ENCODE results near the gene CAMK4. TPM values are rescaled to one million over a fixed set of nuclear protein-coding genes. Genes with fewer than 3 reads are reported as not detected.

Gene CAMK4
- total and polyA plus RNA-seq, 10 donors: 0.90 to 22.3 (median 12.6) TPM

- TF ChIP-seq CTCF (IDR thresholded peaks at IDR 0.05 in 8 of 11, conservative IDR thresholded peaks at IDR 0.05 in 3 of 11) (no peak), POLR2AphosphoS5 (IDR thresholded peaks at IDR 0.05) (no peak), POLR2A (IDR thresholded peaks at IDR 0.05) (no peak)
- no peaks in the 10 kb centered on the region for H3K4me1 ChIP-seq
- no peak overlapping the region for H3K4me3 ChIP-seq
- DNase-seq: no peak
- H3K36me3 ChIP-seq: peaks cover 0 to 10% (median 0%) of the 10 kb centered on the region in 6 donors
- intact Hi-C loops (cut with DNase I; ENCODE audit: low total_unique reads): no loop called here
- H3K9me3 ChIP-seq: no peaks in the 10 kb centered on the region
- H3K27ac ChIP-seq: no peak overlapping the region
- 59 to 68% (median 62%) methylated on average over 4 of the region's 4 CpGs for WGBS, 5 donors
- H3K27me3 ChIP-seq (replicated peaks in 1 of 7): no peaks in the 10 kb centered on the region
Measured at GRCh38 chr5:111480346-111480745, 256.2 kb downstream of the CAMK4 start.

- H3K9me3 ChIP-seq: no peaks in the 10 kb centered on the region
- 53 to 63% (median 58%) methylated on average over 2 of the region's 2 CpGs for WGBS, 5 donors
- intact Hi-C loops (cut with DNase I; ENCODE audit: low total_unique reads): no loop called here
- H3K4me1 ChIP-seq: no peaks in the 10 kb centered on the region
- no peak for DNase-seq
- no peak overlapping the region for H3K27ac ChIP-seq
- no peak for TF ChIP-seq CTCF (IDR thresholded peaks at IDR 0.05 in 8 of 11, conservative IDR thresholded peaks at IDR 0.05 in 3 of 11)
- TF ChIP-seq POLR2A (IDR thresholded peaks at IDR 0.05): no peak
- no peak for TF ChIP-seq POLR2AphosphoS5 (IDR thresholded peaks at IDR 0.05)
- H3K4me3 ChIP-seq: no peak overlapping the region
- peaks cover 0 to 5% (median 0%) of the 10 kb centered on the region in 6 donors for H3K36me3 ChIP-seq
- H3K27me3 ChIP-seq (replicated peaks in 1 of 7): no peaks in the 10 kb centered on the region
Measured at GRCh38 chr5:111486055-111486454, 261.9 kb downstream of the CAMK4 start.

GRCh38 chr5:111486926-111487325 is 262.7 kb downstream of the CAMK4 start:
- H3K27ac ChIP-seq: no peak overlapping the region
- no peaks in the 10 kb centered on the region for H3K9me3 ChIP-seq
- DNase-seq: no peak
- H3K4me1 ChIP-seq: no peaks in the 10 kb centered on the region
- TF ChIP-seq POLR2A (IDR thresholded peaks at IDR 0.05): no peak
- no peak for TF ChIP-seq CTCF (IDR thresholded peaks at IDR 0.05 in 8 of 11, conservative IDR thresholded peaks at IDR 0.05 in 3 of 11)
- no peak for TF ChIP-seq POLR2AphosphoS5 (IDR thresholded peaks at IDR 0.05)
- no peaks in the 10 kb centered on the region for H3K27me3 ChIP-seq (replicated peaks in 1 of 7)
- peaks cover 0 to 5% (median 0%) of the 10 kb centered on the region in 6 donors for H3K36me3 ChIP-seq
- intact Hi-C loops (cut with DNase I; ENCODE audit: low total_unique reads): no loop called here
- no peak overlapping the region for H3K4me3 ChIP-seq

- H3K27me3 ChIP-seq (replicated peaks in 1 of 7): no peaks in the 10 kb centered on the region
- peaks cover 0 to 5% (median 0%) of the 10 kb centered on the region in 6 donors for H3K36me3 ChIP-seq
- no peaks in the 10 kb centered on the region for H3K9me3 ChIP-seq
- H3K4me1 ChIP-seq: no peaks in the 10 kb centered on the region
- DNase-seq: no peak
- no peak for TF ChIP-seq POLR2AphosphoS5 (IDR thresholded peaks at IDR 0.05)
- TF ChIP-seq POLR2A (IDR thresholded peaks at IDR 0.05): no peak
- TF ChIP-seq CTCF (IDR thresholded peaks at IDR 0.05 in 8 of 11, conservative IDR thresholded peaks at IDR 0.05 in 3 of 11): no peak
- H3K27ac ChIP-seq: no peak overlapping the region
- no peak overlapping the region for H3K4me3 ChIP-seq
- intact Hi-C loops (cut with DNase I; ENCODE audit: low total_unique reads): no loop called here
Measured at GRCh38 chr5:111488353-111488752, 264.2 kb downstream of the CAMK4 start.
